Measurements from ENCODE around the gene NPLOC4.
"Not testable (repeated sequence)": the region's sequence is repeated elsewhere in the genome, so short reads cannot be mapped to it uniquely, and the experiment has no call there.

The NPLOC4 gene

GRCh38 chr17:81630274-81630673, 6.6 kb downstream of the NPLOC4 start:
- POLR2A ChIA-PET (ENCODE audit: low non-redundant PET) = no interaction called here
- peak overlapping the region; percentile 16 for H3K27ac ChIP-seq
- DNase-seq (ENCODE audit: low spot score) = no peak
- no peak for TF ChIP-seq CTCF (conservative IDR thresholded peaks at IDR 0.05; ENCODE audit: low read depth)
- CTCF ChIA-PET = interaction anchor here (0.6 to 0.7 kb wide), 2 partner anchors 10 to 330 kb away, joined by 3 to 4 read pairs; no protein-coding TSS in a partner anchor

GRCh38 chr17:81621494-81622130, 15.3 kb downstream of the NPLOC4 start:
- CTCF ChIA-PET = no interaction called here
- DNase-seq (ENCODE audit: low spot score) = no peak
- POLR2A ChIA-PET (ENCODE audit: low non-redundant PET) = no interaction called here
- TF ChIP-seq CTCF (conservative IDR thresholded peaks at IDR 0.05; ENCODE audit: low read depth) = no peak
- H3K27ac ChIP-seq = no peak overlapping the region

- POLR2A ChIA-PET (ENCODE audit: low non-redundant PET) = not testable (repeated sequence)
Measured at GRCh38 chr17:81618307-81618706, 18.6 kb downstream of the NPLOC4 start.

GRCh38 chr17:81616877-81617276, 20.0 kb downstream of the NPLOC4 start:
- ChIA-PET CTCF (no interaction called here), POLR2A (ENCODE audit: low non-redundant PET) (no interaction called here)
- H3K27ac ChIP-seq = no peak overlapping the region
- no peak for DNase-seq (ENCODE audit: low spot score)
- no peak for TF ChIP-seq CTCF (conservative IDR thresholded peaks at IDR 0.05; ENCODE audit: low read depth)

More at GRCh38 chr17:81618307-81618706, 18.6 kb downstream of the NPLOC4 start:
- CTCF ChIA-PET; H3K27ac ChIP-seq; DNase-seq (ENCODE audit: low spot score): not testable (repeated sequence)

DNA sequence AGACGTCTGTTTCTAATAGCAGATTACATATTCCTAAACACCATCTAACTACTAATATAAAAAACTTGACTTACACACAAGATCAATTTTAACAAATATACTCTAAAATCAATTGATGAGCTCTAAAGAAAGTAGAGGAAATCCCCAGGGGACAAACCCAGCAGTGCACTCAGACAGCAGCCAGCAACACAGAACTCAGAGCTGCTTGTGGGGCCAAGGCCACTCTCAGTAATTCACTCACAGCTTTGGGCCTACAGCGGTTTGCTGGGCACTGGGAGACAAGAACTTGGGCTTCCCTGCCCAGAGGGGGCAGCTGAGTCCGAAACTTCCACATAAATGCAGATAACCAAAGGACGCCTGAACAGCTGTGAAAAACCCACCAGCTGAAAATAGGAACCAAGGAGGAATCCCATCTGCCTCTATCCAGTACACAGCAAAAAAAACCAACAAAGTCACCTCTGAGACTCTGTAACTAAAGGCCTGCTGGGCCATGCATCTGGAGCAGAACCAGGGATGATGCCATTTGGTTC, 21.4 kb downstream of the NPLOC4 start:
- CTCF ChIA-PET = no interaction called here
- DNase-seq (ENCODE audit: low spot score) = no peak
- peak overlapping the region; percentile 17 for H3K27ac ChIP-seq
- POLR2A ChIA-PET (ENCODE audit: low non-redundant PET) = interaction anchor here (0.5 kb wide), 1 partner anchor 17 kb away, joined by 5 read pairs; no protein-coding TSS in a partner anchor
- no peak for TF ChIP-seq CTCF (conservative IDR thresholded peaks at IDR 0.05; ENCODE audit: low read depth)

DNA sequence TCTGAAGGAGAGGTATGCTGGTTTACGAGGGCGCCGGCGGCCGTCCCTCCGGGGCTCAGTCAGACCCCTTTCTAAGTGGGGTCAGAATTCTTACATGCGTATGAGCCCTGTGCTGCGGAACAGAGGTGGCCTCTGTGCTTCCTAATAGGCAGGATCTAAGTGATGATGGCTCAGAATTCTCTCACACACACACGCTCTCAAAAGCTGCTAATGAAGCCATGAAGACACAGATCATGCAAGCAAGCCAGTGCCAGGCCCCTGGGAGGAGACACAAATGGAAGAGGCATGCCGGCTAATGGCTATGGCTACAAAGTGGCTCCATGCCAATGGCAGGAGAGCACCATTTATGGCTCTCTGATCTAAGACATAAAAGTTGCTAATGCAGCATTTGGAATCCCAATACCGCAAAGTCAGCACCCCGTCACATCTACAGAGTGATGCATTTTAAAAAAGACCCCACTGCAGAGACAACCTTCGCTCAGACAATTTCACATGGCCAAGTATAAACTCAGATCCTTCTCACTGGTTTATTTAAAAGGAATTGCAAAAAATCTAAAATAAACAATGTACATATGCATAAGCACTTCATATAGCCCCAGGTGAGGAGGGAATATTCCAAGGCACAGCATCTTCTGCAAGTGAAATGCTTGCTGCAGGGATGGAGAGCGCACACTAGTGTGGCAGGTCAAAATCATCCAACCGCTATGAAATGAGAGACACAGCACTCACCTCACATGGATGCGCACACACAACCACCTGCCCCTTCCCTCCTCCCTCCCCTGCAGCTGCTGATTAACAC, 24.5 kb downstream of the NPLOC4 start:
- POLR2A ChIA-PET (ENCODE audit: low non-redundant PET) = no interaction called here
- H3K27ac ChIP-seq = no peak overlapping the region
- no peak for DNase-seq (ENCODE audit: low spot score)
- TF ChIP-seq CTCF (conservative IDR thresholded peaks at IDR 0.05; ENCODE audit: low read depth) = no peak
- CTCF ChIA-PET = interaction anchor here (1.4 kb wide), 1 partner anchor 11 kb away, joined by 3 read pairs; no protein-coding TSS in a partner anchor
